Measurements from ENCODE around the gene RTTN. TPM values are rescaled to one million over a fixed set of nuclear protein-coding genes. Genes with fewer than 3 reads are reported as not detected.

RTTN gene
- total RNA-seq, 1 experiment from 2014 or later, result 14.3 TPM

- POLR2A ChIA-PET (ENCODE audit: unreplicated experiment), result no interaction called here
- no peak overlapping the region for H3K4me3 ChIP-seq
- no peaks in the 10 kb centered on the region for H3K9me2 ChIP-seq (ENCODE audit: insufficient read depth)
- no peak for DNase-seq
- intact Hi-C loops (cut with micrococcal nuclease; ENCODE audit: unreplicated experiment), result no loop called here
- H3K36me3 ChIP-seq (ENCODE audit: low read depth), result no peaks in the 10 kb centered on the region
- H2AFZ ChIP-seq, result no peak overlapping the region
- TF ChIP-seq EZH2 (IDR thresholded peaks at IDR 0.05; ENCODE audit: low read depth) (no peak), CTCF (conservative IDR thresholded peaks at IDR 0.05) (no peak)
- no peaks in the 10 kb centered on the region for H3K9me3 ChIP-seq (ENCODE audit: insufficient read depth, low read depth)
- H4K20me1 ChIP-seq (ENCODE audit: insufficient read depth), result no peaks in the 10 kb centered on the region
- CTCF ChIA-PET, result no interaction called here
- no peaks in the 10 kb centered on the region for H3F3A ChIP-seq (ENCODE audit: insufficient read depth, low read depth)
- no peak overlapping the region for H3K27ac ChIP-seq
- H3K27me3 ChIP-seq (ENCODE audit: insufficient read depth, low read depth), result no peaks in the 10 kb centered on the region
- no TSS peak for BruUV-seq (replicated peaks)
- H3K4me2 ChIP-seq, result no peak overlapping the region
- no peaks in the 10 kb centered on the region for H3K4me1 ChIP-seq (replicated peaks; ENCODE audit: insufficient read depth)
- H3K79me2 ChIP-seq (ENCODE audit: low read depth), result no peaks in the 10 kb centered on the region
Observed at GRCh38 chr18:69953191-69953590, 252.3 kb downstream of the RTTN start.

Other genes starting within 250 kb of the RTTN start
- 20.9 and 21.0 TPM in 2 replicates for gene SOCS6, start 83.4 kb upstream of the RTTN start, total RNA-seq (2021)

All from PC-9 (cell line).